HFF-Myc (cell line): Measurements from ENCODE around the gene USP44.

Experiments
- DNase-seq: peaks from one replicate; pipeline ENCODE4 v3.0.0-alpha.2; 2011; ENCODE audit warnings: low read depth; ENCODE audit errors: extremely low read depth
- H3K4me3 ChIP-seq: replicated peaks from 2 replicates; pipeline ENCODE4 v1.5.1; 2011; ENCODE audit warnings: low read depth, mild to moderate bottlenecking, control low read depth, low read length
- CTCF ChIP-seq: IDR thresholded peaks from 2 replicates; pipeline ENCODE4 v1.5.1; 2012; ENCODE audit warnings: mild to moderate bottlenecking, low read depth, low read length, control low read depth; ENCODE audit errors: missing control alignments

The USP44 gene

GRCh38 chr12:95499772-95500171 lies 51.5 kb downstream of the USP44 start:
- H3K4me3 ChIP-seq = no peak overlapping the region
- TF ChIP-seq CTCF = no peak
- DNase-seq = no peak

GRCh38 chr12:95498968-95499367 lies 52.3 kb downstream of the USP44 start:
- no peak overlapping the region for H3K4me3 ChIP-seq
- no peak for DNase-seq
- no peak for TF ChIP-seq CTCF

GRCh38 chr12:95497031-95497430 lies 54.2 kb downstream of the USP44 start:
- no peak for DNase-seq
- no peak for TF ChIP-seq CTCF
- H3K4me3 ChIP-seq = no peak overlapping the region

GRCh38 chr12:95495433-95495832 lies 55.8 kb downstream of the USP44 start:
- no peak for DNase-seq
- no peak overlapping the region for H3K4me3 ChIP-seq
- no peak for TF ChIP-seq CTCF

GRCh38 chr12:95494888-95495287 lies 56.4 kb downstream of the USP44 start:
- H3K4me3 ChIP-seq = no peak overlapping the region
- TF ChIP-seq CTCF = no peak
- DNase-seq = no peak

- H3K4me3 ChIP-seq = no peak overlapping the region
- DNase-seq = no peak
- TF ChIP-seq CTCF = no peak
These were observed 58.8 kb downstream of the USP44 start for GRCh38 chr12:95492462-95492861.

GRCh38 chr12:95487024-95487423 lies 64.3 kb downstream of the USP44 start:
- no peak for TF ChIP-seq CTCF
- no peak for DNase-seq

More at GRCh38 chr12:95487024-95487423, 64.3 kb downstream of the USP44 start:
- no peak overlapping the region for H3K4me3 ChIP-seq
